Kidney capillary endothelial cell (primary cell): ENCODE data around the gene G6PD.
"Not testable (repeated sequence)": the region's sequence is repeated elsewhere in the genome, so short reads cannot be mapped to it uniquely, and the experiment has no call there.

Experiments
- DNase-seq: peaks from one replicate; pipeline ENCODE4 v3.0.0-alpha.2; 2018; ENCODE audit warnings: low spot score

G6PD gene

DNA sequence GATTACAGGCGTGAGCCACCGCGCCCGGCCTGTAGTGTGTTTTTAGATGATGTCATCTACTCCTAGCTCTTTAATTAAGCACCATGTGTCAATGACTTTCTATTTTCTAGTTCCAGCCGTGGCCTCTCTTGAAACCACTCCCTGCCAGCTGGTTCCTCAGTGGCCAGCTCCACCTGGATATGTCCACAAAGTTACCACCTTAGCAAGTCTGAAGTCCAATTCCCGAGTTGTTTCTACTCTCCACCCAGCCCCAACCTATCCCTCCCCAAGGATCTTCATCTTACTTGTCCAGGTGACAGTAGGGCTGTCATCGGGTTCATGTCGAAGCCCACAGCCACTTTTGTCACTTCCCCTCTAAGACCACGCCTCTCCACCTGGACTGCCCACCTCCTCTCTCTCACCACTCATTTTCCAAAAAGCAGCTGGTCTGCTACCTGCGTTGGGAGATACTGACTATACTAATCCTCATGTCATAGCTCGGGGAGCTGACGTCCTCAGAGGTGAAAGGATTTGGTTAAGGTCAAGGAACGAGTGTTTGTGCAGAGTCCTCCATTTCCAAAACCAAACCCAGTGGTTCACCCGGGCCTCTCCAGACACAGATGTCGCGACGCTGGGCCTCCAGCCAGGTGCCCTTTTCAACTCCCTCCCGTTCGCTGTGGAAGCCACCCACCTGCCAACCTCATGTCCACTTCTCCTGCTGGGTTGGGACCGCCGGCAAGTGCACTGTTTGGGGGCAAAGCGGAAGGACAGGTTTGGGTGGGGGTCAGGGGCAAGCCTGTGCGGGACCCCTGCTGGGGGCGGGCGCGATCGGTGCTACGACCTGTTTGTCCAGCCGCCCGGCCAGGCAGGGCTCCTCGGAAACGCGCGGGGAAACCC, 31.3 kb downstream of the G6PD start:
- DNase-seq = no peak

- no peak for DNase-seq
These were observed 32.9 kb downstream of the G6PD start for GRCh38 chrX:154513716-154514115.

- DNase-seq = no peak
These were observed 33.6 kb downstream of the G6PD start for GRCh38 chrX:154512879-154513553.

- no peak for DNase-seq
These were observed 34.9 kb downstream of the G6PD start for GRCh38 chrX:154511761-154512160.

- DNase-seq = no peak
These were observed 37.2 kb downstream of the G6PD start for GRCh38 chrX:154509455-154509854.

- DNase-seq = no peak
These were observed 38.3 kb downstream of the G6PD start for GRCh38 chrX:154508384-154508745.

DNA sequence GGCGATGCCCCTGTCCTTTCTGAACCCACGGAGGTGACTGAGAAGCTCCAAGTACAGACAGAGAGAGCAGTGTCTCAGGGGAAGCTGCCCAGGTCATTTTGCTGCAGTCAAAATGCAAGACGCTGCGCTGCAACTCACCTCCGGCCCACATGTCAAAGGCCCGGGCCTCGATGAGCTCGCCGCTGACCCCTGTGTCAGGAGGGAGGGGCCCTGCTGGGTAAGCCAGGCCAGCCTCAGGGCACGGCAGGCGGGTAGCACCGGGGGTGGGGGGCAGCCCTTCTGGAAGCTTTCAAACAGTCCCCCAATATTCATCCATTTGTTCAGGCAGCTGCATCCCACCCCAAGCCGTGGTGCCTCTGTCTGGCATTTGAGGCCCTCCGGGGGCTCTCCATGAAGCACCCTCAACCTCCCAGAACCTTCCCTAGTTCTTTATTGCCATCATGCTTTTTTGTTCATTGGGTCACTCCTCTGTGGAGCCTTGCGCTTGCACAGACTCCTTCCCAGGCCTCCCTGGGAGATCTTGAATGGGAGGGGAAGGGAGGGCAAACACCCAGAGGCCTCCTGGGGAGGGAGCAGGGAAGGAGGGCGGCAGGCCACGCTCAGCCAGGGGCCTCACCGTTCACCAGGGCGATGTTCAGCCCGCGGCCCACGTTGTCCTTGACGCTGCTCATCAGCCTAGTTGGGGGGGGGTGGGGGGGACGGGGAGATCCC, 38.8 kb downstream of the G6PD start:
- no peak for DNase-seq

DNA sequence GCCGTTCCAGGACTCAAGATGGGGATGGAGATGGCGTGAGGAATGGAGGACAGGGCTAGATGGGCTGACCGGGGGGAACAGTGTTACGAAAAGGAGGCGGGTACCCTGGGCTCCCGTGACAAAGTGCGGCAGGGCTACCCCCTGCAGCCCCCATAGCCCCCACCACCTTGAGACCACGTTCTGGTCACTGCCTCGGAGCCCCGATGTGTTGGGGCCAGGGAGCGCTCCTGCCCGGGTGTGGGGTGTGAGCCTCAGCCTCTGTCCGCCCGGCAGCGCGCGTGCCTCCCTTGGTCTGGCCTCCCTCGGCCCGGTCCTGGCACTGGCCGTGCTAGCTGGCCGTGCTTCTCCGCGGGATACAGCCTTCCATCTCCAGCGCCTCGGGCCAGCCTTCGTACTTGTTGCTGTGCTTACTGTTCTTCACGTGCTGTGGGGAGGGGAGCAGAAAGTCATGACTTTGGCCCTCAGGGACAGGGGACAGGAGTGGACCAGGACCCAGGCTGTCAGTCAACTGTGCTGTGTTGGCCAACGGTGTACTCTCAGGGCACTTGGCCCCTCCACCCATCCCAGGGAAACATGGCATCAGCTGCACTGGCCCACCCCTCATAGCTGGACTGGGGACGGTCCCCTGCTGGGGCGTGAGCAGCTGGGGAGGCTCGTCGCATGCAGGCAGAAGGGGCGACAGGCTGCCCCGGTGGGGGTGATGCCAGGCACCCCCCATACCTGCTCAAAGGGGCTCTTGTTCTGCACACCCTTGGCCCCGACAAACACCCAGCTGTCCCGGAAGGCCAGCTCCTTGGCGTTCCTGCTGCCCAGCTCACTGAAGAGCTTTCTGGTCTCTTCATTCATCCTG, 39.9 kb downstream of the G6PD start:
- DNase-seq = no peak

GRCh38 chrX:154505734-154506133, 40.9 kb downstream of the G6PD start:
- DNase-seq = peak; percentile 56

DNA sequence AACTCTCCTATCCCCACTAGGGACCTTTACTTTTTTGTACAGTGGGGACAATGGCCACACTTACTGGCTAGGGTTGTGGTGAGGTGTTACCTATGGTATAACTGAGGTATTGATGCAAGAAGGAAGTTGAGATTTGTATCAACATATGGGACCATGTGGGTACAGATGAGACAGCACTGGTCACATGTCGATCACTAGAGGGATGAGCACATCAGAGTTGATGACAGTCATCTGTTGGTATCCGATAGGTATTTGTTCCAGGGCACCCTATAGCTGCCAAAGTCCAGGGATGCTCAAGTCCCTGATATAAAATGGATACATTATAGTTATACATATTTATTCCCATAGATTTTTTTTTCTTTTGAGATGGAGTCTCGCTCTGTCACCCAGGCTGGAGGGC, 43.7 kb downstream of the G6PD start:
- no peak for DNase-seq

DNA sequence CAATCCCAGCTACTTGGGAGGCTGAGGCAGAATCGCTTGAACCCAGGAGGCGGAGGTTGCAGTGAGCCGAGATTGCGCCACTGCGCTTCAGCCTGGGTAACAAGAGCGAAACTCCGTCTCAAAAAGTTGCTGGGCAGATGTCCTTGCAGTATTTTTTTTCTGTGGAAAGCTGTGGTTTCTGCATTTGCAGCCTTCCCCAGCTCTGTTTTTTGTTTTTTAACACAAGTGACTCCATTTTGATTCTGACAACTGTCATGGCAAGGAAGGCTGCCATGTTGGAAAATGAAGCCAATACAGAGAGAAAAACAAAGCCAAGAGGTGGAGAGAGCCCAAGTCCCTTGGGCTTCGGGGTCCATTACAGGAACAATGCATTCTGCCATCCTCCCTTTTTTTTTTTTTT, 44.5 kb downstream of the G6PD start:
- DNase-seq = no peak

DNA sequence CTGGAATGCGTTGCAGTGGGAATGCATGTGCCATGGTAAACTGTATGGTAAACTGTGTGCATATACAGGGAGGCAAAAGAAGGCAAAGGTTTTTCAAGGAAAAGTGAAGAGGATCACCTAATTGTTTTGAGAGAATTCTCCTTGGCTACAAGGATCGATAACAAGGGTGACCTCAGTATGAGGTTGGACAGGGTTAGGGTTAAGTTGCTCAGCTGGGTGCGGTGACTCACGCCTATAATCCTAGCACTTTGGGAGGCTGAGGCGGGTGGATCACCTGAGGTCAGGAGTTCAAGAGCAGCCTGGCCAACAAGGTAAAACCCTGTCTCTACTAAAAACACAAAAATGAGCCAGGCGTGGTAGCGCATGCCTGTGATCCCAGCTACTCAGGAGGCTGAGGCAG, 45.2 kb downstream of the G6PD start:
- DNase-seq = not testable (repeated sequence)

DNA sequence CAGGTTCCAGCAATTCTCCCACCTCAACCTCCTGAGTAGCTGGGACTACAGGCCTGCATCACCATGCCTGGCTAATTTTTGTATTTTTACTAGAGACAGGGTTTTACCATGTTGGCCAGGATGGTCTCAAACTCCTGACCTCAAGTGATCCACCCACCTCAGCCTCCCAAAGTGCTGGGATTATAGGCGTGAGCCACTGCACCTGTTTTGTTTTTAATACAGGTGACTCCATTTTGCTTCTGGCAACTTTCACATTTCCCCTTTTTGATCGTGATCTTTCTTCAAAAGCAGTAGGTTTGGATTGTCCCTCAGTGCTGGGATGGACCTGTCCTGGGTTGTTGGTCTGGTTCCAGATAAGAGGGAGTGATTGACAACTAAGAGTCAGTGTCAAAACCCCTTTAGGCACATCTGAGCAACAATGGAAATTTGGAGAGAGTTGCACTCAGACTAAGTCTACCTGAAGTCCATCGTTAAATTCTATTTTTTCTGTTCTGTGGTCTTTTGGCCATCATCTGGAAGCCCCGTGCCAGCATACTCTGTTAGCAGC, 50.0 kb downstream of the G6PD start:
- not testable (repeated sequence) for DNase-seq

DNA sequence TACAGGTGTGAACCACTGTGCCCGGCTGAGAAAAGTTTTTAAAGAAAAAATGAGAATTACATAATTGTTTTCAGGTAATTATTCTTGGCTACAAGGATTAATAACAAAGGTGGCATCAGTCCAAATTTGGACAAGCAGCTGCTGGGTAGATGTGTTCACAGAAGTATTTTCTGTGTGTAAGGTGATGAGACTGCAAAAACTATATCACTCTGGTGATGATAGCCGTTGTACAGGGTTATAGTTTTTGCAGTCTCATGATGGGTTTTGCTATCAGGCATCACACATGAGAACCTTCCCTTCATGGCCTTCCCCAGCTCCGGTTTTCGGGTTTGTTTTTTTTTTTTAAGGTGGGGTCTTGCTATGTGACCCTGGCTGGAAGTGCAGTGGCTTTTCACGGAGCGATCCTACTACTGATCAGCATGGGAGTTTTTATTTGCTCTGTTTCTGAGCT, 51.1 kb downstream of the G6PD start:
- DNase-seq = no peak

DNA sequence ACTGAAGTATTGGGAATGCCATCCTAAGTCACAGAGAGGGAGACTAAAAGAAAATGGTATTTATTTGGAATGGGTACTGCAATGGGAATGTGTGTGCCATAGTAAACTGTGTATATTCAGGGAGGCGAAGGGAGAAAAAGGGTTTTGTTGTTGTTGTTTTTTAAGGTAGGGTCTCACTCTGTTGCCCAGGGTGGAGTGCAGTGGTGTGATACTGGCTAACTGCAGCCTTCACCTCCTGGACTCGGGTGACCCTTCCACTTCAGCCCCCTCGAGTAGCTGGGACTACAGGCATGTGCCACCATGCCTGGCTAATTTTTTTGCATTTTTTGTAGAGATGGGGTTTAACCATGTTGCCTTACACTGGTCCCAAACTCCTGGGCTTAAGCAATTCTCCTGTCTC, 51.9 kb downstream of the G6PD start:
- no peak for DNase-seq

- peak; percentile 85 for DNase-seq
These were observed 56.1 kb downstream of the G6PD start, which contains the start of gene SLC10A3 for GRCh38 chrX:154490414-154491083. Gene SLC10A3, minus strand, starts transcription at chrX:154490629. Its CDS starts 1,689 bp downstream, at chrX:154488940.

GRCh38 chrX:154490021-154490413, 56.6 kb downstream of the G6PD start:
- DNase-seq = no peak

DNA sequence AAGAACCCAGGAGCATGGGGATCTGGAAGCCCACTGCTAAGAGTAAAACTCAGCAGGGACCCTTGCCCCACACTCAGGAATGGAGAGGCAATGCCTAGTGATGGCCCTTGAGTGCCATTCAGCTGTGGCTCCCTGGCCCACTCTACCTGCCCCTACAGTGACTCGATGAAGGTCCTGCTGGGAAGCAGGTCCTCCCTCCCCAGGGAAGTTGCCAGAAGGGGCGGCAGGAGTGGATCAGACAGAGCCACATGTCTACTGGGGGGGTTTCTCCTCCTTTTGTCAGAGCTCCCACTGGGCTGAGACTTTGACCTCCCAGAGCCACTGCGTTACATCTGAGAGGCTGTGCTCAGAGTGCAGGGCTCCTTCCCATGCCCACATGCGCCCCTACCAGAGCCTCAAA, 57.5 kb downstream of the G6PD start:
- DNase-seq = no peak

DNA sequence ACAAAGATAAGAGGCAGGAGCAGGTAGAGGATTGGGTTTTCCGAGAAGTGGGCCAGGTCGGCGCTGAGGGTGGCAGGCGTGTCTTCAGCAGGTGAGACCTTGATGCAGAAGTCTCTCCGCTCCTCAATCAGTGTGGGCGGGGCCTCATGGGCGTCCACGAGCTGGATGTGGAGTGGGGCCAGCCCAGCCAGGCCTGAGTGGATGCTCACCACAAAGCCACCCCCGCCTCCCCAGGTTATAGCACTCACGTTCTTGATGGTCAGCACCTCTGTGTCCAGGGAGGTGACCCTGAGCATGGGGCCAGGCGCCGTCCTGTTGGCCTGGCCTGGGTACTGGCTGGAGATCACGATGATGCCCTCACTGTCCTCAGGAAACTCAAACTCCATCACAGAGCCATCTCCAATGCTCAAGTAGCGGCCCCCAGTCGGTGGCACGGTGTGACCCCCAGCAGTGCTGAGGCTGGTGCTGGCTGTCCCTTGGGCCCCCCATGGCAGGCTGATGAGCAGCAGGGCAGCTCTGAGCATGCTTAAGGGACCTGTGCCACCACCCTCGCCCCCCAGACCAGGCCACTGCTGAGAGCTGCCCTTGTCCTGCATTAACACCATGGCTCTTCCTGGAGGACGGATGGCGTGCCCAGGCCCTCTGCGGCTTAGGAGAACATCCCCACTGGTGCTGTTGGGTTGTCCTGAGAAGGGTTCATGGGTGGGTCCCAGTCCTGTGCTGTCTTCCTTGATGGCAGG, 58.1 kb downstream of the G6PD start:
- DNase-seq = no peak
